ENCODE results near the gene SLCO2A1.

The SLCO2A1 gene

DNA sequence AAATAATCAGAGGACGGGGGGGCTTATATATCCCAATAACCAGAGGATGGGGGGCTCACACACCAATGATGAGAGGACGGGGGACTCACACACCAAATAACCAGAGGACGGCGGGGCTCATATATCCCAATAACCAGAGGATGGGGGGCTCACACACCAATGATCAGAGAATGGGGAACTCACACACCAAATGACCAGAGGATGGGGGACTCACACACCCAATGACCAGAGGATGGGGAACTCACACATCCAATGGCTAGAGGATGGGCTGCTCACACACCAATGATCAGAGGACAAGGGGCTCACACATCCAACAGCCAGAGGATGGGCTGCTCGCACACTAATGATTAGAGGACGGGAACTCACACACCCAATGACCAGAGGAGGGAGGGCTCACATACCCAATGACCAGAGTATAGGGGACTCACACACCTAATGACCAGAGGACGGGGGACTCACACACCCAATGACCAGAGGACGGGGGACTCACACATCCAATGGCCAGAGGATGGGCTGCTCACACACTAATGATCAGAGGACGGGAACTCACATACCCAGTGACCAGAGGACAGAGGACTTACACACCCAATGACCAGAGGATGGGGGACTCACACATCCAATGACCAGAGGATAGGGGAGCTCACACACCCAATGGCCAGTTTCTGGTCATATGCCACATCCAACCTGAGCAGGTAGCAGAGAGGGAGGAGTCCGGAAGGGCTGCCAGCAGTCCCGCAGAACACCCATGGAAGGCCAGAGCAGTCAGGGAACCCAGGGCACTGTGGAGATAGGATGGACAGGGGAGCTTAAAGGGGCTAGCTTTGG is 144.6 kb downstream of the SLCO2A1 start:
- Histone ChIP-seq H3K9me3 (no peaks in the 10 kb centered on the region), H3K27me3 (no peaks in the 10 kb centered on the region), H3K27ac (no peak overlapping the region), H3K4me1 (ENCODE audit: control insufficient read depth in 1 of 2, insufficient read depth in 1 of 2, low read depth in 1 of 2, low read length in 1 of 2) (no peaks in the 10 kb centered on the region), H3K4me3 (ENCODE audit: low read depth in 1 of 2, low read length in 1 of 2) (no peak overlapping the region), H3K36me3 (no peaks in the 10 kb centered on the region)
- TF ChIP-seq, protein P1, sequence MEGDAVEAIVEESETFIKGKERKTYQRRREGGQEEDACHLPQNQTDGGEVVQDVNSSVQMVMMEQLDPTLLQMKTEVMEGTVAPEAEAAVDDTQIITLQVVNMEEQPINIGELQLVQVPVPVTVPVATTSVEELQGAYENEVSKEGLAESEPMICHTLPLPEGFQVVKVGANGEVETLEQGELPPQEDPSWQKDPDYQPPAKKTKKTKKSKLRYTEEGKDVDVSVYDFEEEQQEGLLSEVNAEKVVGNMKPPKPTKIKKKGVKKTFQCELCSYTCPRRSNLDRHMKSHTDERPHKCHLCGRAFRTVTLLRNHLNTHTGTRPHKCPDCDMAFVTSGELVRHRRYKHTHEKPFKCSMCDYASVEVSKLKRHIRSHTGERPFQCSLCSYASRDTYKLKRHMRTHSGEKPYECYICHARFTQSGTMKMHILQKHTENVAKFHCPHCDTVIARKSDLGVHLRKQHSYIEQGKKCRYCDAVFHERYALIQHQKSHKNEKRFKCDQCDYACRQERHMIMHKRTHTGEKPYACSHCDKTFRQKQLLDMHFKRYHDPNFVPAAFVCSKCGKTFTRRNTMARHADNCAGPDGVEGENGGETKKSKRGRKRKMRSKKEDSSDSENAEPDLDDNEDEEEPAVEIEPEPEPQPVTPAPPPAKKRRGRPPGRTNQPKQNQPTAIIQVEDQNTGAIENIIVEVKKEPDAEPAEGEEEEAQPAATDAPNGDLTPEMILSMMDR (IDR thresholded peaks at IDR 0.05) = no peak

DNA sequence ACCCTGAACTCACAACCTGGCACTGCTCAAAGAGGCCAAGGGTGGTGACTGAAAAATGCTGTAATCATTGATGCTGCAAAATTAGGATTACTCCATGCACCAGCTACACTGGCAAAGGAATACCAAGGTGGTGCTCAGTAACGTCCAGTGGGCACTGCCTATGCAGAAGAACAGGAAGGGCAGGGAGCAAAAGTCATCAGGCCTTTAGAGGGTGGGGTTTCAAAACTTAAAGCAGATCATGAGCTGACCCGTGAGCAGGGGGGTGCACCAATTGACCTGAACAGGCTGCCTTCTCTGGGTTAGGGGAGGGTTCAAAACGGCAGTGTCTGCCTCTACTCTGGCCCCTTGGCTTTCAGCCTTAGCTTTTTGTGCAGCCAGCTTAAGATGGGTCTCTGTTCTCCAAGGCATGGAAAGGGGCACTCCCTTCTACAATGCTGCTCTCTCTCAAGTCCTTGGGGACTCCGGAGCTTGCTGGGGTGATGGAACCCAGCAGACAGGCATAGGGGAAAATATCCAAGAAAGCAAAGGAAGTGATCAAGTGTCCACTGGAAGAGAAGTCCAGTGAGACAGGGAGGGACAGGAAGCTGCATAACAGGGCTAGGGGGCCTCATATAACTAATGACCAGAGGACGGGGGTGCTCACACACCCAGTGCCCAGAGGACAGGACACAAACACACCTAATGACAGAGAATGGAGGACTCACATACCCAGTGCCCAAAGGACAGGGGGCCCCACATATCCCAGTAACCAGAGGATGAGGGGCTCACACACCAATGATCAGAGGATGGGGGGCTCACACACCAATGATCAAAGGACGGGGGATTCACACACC is 145.5 kb downstream of the SLCO2A1 start:
- Histone ChIP-seq H3K36me3 (no peaks in the 10 kb centered on the region), H3K4me3 (ENCODE audit: low read depth in 1 of 2, low read length in 1 of 2) (no peak overlapping the region), H3K27ac (no peak overlapping the region), H3K27me3 (no peaks in the 10 kb centered on the region), H3K9me3 (no peaks in the 10 kb centered on the region), H3K4me1 (ENCODE audit: control insufficient read depth in 1 of 2, insufficient read depth in 1 of 2, low read depth in 1 of 2, low read length in 1 of 2) (no peaks in the 10 kb centered on the region)
- TF ChIP-seq, protein P1 (IDR thresholded peaks at IDR 0.05) = no peak

GRCh38 chr3:133883641-133884040 is 146.1 kb downstream of the SLCO2A1 start:
- TF ChIP-seq, protein P1 (IDR thresholded peaks at IDR 0.05) = no peak
- Histone ChIP-seq H3K27ac (no peak overlapping the region), H3K9me3 (no peaks in the 10 kb centered on the region), H3K27me3 (no peaks in the 10 kb centered on the region), H3K4me1 (ENCODE audit: control insufficient read depth in 1 of 2, insufficient read depth in 1 of 2, low read depth in 1 of 2, low read length in 1 of 2) (no peaks in the 10 kb centered on the region), H3K36me3 (no peaks in the 10 kb centered on the region), H3K4me3 (ENCODE audit: low read depth in 1 of 2, low read length in 1 of 2) (no peak overlapping the region)

DNA sequence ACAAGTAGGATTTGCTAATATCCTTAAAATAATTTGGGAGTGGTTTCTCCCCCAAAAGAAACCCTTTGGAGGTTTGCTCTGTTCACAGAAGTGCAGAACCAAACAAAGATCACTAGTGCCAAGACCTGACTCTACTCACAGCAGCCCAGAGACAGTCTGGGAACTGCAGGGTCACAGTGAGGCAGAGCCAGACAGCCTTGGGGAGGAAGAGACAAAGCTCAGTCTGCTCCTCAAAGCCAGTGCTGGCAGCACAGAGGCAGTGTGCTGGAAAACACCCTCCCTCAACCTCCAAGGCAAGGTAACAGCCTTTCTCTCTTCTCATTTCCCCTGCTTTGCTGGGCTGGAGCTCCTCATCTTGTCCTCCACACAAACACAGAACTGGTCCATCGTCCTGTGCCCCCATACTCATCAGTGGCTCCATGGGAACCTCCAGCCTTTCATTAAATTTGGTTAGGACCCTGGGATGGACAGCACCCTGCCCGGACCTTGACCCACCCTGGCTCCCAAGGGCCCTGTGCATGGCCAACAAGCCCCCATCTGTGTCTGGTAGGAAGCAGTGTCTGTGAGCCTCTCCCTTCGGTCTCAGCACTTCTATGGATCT is 146.6 kb downstream of the SLCO2A1 start:
- Histone ChIP-seq H3K36me3 (no peaks in the 10 kb centered on the region), H3K27me3 (no peaks in the 10 kb centered on the region)

More for the DNA sequence above, 146.6 kb downstream of the SLCO2A1 start:
- TF ChIP-seq, protein P1 (IDR thresholded peaks at IDR 0.05) = no peak
- Histone ChIP-seq H3K27ac (no peak overlapping the region), H3K9me3 (no peaks in the 10 kb centered on the region), H3K4me1 (ENCODE audit: control insufficient read depth in 1 of 2, insufficient read depth in 1 of 2, low read depth in 1 of 2, low read length in 1 of 2) (no peaks in the 10 kb centered on the region), H3K4me3 (ENCODE audit: low read depth in 1 of 2, low read length in 1 of 2) (no peak overlapping the region)

Data from neutrophil (primary cell).